ENCODE results near the gene THEM4. TPM values are rescaled to one million over a fixed set of nuclear protein-coding genes. Genes with fewer than 3 reads are reported as not detected.

THEM4 gene
- total and polyA plus RNA-seq, 2 of the 8 experiments (the other 6 are each of a cell fraction or from before 2014, with no cell fraction given), result 9.9 to 11.2 TPM

DNA sequence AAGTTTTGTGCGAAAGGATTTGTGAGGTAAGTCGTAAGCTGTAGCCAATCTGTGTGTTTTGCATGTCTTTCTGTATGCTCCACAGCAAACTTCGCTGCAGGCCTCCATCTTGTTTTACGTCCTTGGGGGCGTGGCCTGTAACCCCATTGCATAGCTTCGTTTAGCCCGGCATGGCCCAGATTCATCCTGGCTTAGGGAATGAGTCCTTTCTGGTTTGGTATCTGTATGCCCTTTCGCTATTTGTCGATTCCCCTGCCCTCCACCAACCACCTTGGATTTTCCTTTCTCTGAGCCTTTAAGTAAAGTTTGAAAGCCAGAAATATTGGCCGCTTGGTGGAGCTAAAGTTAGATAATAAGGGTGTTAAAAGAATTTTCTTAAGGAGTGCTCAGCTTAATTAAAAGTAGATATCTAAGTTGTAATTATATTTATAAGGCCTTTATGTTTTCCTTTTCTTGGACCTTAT, 1.1 kb downstream of the THEM4 start:
- Histone ChIP-seq H3K23ac (ENCODE audit: insufficient read length) (no peak overlapping the region), H3K27ac (ENCODE audit: low read depth, low read length) (no peak overlapping the region)
- CTCF ChIA-PET (ENCODE audit: partially characterized antibody), result interaction anchor here (1.0 to 3.5 kb wide), 12 partner anchors 9 to 93 kb away, joined by 3 to 14 read pairs (median 4); partner anchors contain the start of gene C2CD4D
- TF ChIP-seq HDAC6 (IDR thresholded peaks at IDR 0.05; ENCODE audit: low read depth, low read length) (no peak), POU5F1 (IDR thresholded peaks at IDR 0.05; ENCODE audit: low read depth, low read length) (no peak), YY1 (IDR thresholded peaks at IDR 0.05; ENCODE audit: low read depth, low read length) (peak; percentile 85), TAF1 (IDR thresholded peaks at IDR 0.05; ENCODE audit: low read depth, low read length) (0 out of 2 replicates have a peak, but pooled peaks have one; percentile 28), SP4 (IDR thresholded peaks at IDR 0.05; ENCODE audit: low read length) (no peak)
- TF ChIP-seq, protein P1, sequence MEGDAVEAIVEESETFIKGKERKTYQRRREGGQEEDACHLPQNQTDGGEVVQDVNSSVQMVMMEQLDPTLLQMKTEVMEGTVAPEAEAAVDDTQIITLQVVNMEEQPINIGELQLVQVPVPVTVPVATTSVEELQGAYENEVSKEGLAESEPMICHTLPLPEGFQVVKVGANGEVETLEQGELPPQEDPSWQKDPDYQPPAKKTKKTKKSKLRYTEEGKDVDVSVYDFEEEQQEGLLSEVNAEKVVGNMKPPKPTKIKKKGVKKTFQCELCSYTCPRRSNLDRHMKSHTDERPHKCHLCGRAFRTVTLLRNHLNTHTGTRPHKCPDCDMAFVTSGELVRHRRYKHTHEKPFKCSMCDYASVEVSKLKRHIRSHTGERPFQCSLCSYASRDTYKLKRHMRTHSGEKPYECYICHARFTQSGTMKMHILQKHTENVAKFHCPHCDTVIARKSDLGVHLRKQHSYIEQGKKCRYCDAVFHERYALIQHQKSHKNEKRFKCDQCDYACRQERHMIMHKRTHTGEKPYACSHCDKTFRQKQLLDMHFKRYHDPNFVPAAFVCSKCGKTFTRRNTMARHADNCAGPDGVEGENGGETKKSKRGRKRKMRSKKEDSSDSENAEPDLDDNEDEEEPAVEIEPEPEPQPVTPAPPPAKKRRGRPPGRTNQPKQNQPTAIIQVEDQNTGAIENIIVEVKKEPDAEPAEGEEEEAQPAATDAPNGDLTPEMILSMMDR (IDR thresholded peaks at IDR 0.05; ENCODE audit: control extremely low read depth in 1 of 3, insufficient read depth in 1 of 3, low read depth in 1 of 3, low read length in 3 of 3), result 0 out of 4 replicates have a peak, but pooled peaks of 1 of the 3 experiments have one; percentile 12
- TF ChIP-seq, protein P2, sequence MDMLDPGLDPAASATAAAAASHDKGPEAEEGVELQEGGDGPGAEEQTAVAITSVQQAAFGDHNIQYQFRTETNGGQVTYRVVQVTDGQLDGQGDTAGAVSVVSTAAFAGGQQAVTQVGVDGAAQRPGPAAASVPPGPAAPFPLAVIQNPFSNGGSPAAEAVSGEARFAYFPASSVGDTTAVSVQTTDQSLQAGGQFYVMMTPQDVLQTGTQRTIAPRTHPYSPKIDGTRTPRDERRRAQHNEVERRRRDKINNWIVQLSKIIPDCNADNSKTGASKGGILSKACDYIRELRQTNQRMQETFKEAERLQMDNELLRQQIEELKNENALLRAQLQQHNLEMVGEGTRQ (IDR thresholded peaks at IDR 0.05; ENCODE audit: low read length), result no peak
- TF ChIP-seq, protein P3, sequence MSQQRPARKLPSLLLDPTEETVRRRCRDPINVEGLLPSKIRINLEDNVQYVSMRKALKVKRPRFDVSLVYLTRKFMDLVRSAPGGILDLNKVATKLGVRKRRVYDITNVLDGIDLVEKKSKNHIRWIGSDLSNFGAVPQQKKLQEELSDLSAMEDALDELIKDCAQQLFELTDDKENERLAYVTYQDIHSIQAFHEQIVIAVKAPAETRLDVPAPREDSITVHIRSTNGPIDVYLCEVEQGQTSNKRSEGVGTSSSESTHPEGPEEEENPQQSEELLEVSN (IDR thresholded peaks at IDR 0.05), result no peak

More for the DNA sequence above, 1.1 kb downstream of the THEM4 start:
- peaks cover 0 to 24% (median 0%) of the 10 kb centered on the region in 4 experiments; a peak in 2 of 8 replicates for H3K36me3 ChIP-seq (ENCODE audit: control insufficient read depth in 2 of 4, insufficient read depth in 4 of 4, low read length in 3 of 4)
- H2BK12ac ChIP-seq (ENCODE audit: low read depth, low read length), result no peak overlapping the region
- H3K27me3 ChIP-seq (replicated peaks in 1 of 4; ENCODE audit: control insufficient read depth in 3 of 4, extremely low read depth in 1 of 4, insufficient read depth in 3 of 4, low read length in 3 of 4), result no peaks in the 10 kb centered on the region
- no peak overlapping the region for H3K4ac ChIP-seq (replicated peaks; ENCODE audit: insufficient read length, low read depth, low read length)
- FAIRE-seq, result no peak
- no peak overlapping the region for H3K56ac ChIP-seq (replicated peaks; ENCODE audit: insufficient read length, low read depth, low read length)
- no peak overlapping the region for H2BK120ac ChIP-seq (replicated peaks; ENCODE audit: low read depth, low read length)
- peak overlapping the region in 1 of 2 experiments; percentile 70; a peak in 3 of 4 replicates for H3K4me2 ChIP-seq (ENCODE audit: insufficient read depth in 1 of 2, low read depth in 2 of 2, low read length in 2 of 2)
- H4K8ac ChIP-seq (ENCODE audit: extremely low read depth, insufficient read depth, low read length), result no peak overlapping the region
- peak in 1 of 2 experiments; percentile 48 for DNase-seq (ENCODE audit: low read depth in 1 of 2, low spot score in 2 of 2)
- H2BK15ac ChIP-seq (ENCODE audit: low read length), result no peak overlapping the region
- peak overlapping the region in 2 of 4 experiments; percentile 60 to 75; a peak in 3 of 8 replicates for H3K4me3 ChIP-seq (ENCODE audit: extremely low read depth in 1 of 4, insufficient read depth in 2 of 4, low read depth in 3 of 4, low read length in 4 of 4)
- H3K9me3 ChIP-seq (ENCODE audit: insufficient read depth in 2 of 2, low read depth in 1 of 2, low read length in 1 of 2), result peaks cover 19 to 23% of the 10 kb centered on the region in 2 experiments
- 68% methylated on average over 10 of the region's 10 CpGs; no CpG with 5 or more reads in 1 of the 2 experiments for WGBS, 2 experiments (ENCODE audit: extremely low coverage in 1 of 2, insufficient coverage in 1 of 2, insufficient read length in 1 of 2, insufficient replicate concordance in 2 of 2, low coverage in 1 of 2, low lambda C conversion rate in 2 of 2, missing lambda C conversion rate in 1 of 2)
- no peak overlapping the region for H4K5ac ChIP-seq (ENCODE audit: insufficient read length, low read depth, low read length)
- no peaks in the 10 kb centered on the region for H3K79me1 ChIP-seq (ENCODE audit: low read depth, low read length)
- no peak overlapping the region for H2AFZ ChIP-seq (ENCODE audit: low read length)
- no peak overlapping the region for H2BK5ac ChIP-seq (ENCODE audit: low read depth, low read length)
- H3K79me2 ChIP-seq (ENCODE audit: control insufficient read depth in 1 of 2, insufficient read depth in 2 of 2, low read length in 2 of 2), result peaks cover 0 to 4% of the 10 kb centered on the region in 2 experiments; a peak in 1 of 4 replicates
- H4K91ac ChIP-seq (replicated peaks; ENCODE audit: insufficient read length, low read length), result no peak overlapping the region
- H3K4me1 ChIP-seq (replicated peaks in 1 of 4; ENCODE audit: control insufficient read depth in 3 of 4, insufficient read depth in 4 of 4, low read length in 3 of 4), result peaks cover 0 to 6% (median 2%) of the 10 kb centered on the region in 4 experiments; a peak in 3 of 7 replicates
- no peak overlapping the region for H3K14ac ChIP-seq (ENCODE audit: insufficient read length)
- no peak overlapping the region for H2AK5ac ChIP-seq (ENCODE audit: low read depth, low read length)
- peaks cover 8% of the 10 kb centered on the region; the same call in 1 of the 2 replicates for H3K23me2 ChIP-seq (ENCODE audit: low read depth, low read length)
- POLR2A ChIA-PET (ENCODE audit: partially characterized antibody), result interaction anchor here (0.9 to 1.7 kb wide), 11 partner anchors 9 to 374 kb away, joined by 3 to 7 read pairs (median 4); partner anchors contain the start of genes C2CD4D and S100A10
- H3K18ac ChIP-seq (ENCODE audit: extremely low read depth, low read length), result no peak overlapping the region
- no peaks in the 10 kb centered on the region for H4K20me1 ChIP-seq (replicated peaks in 1 of 2; ENCODE audit: control insufficient read depth in 1 of 2, insufficient read depth in 2 of 2, low read length in 2 of 2)
- no peak overlapping the region for H3K9ac ChIP-seq (replicated peaks in 1 of 4; ENCODE audit: extremely low read depth in 1 of 4, low read depth in 3 of 4, low read length in 3 of 4)
- no peak overlapping the region for H2BK20ac ChIP-seq (ENCODE audit: low read length)
